H1 (cell line): Measurements from ENCODE around the gene ARFRP1. TPM values are rescaled to one million over a fixed set of nuclear protein-coding genes. Genes with fewer than 3 reads are reported as not detected.

Experiments
- E2F6 ChIP-seq: IDR thresholded peaks from 2 replicates; pipeline ENCODE4 v1.6.1; 2012; ENCODE audit warnings: inconsistent platforms
- MAFK ChIP-seq: IDR thresholded peaks from 2 replicates; pipeline ENCODE4 v1.6.1; 2012; ENCODE audit warnings: low read depth, mild to moderate bottlenecking, improper control_type of control experiment, low read length
- polyA plus RNA-seq, 7 experiments: library from polyadenylated mRNA; depleted of rRNA in 3 of 7; stranded (reverse) in 5 of 7; unstranded in 2 of 7; fragments of >200 nt in 5 of 7; fragments of 200-250 nt in 2 of 7; gene quantifications; 1 replicate in 5 of 7; 2 replicates in 1 of 7; 4 replicates in 1 of 7; pipeline versions ENCODE4 v1.2.1 to v1.2.3, GENCODE V29; 2011 to 2013; ENCODE audit warnings: missing spikeins in 2 of 7, mixed read lengths in 2 of 7
- total RNA-seq: library from RNA; stranded (reverse); fragmentation: NEBNext Ultra II Directional; extraction: Animal tissue kit (Norgen Biotek cat#: 25700); gene quantifications from 2 replicates; pipeline ENCODE4 v1.2.1, GENCODE V29; 2021
- TF ChIP-seq, protein P1 (sequence below): fragments of 300-600 bp; sonication (generic); IDR thresholded peaks from 2 replicates; pipeline ENCODE4 v1.7.1; 2012; ENCODE audit warnings: low read length, moderate library complexity, mild to moderate bottlenecking, inconsistent platforms; ENCODE audit not compliant: insufficient replicate concordance

Gene ARFRP1
- total and polyA plus RNA-seq, 2 of the 8 experiments (the other 6 are each of a cell fraction or from before 2014, with no cell fraction given) = 12.9 to 22.9 TPM

DNA sequence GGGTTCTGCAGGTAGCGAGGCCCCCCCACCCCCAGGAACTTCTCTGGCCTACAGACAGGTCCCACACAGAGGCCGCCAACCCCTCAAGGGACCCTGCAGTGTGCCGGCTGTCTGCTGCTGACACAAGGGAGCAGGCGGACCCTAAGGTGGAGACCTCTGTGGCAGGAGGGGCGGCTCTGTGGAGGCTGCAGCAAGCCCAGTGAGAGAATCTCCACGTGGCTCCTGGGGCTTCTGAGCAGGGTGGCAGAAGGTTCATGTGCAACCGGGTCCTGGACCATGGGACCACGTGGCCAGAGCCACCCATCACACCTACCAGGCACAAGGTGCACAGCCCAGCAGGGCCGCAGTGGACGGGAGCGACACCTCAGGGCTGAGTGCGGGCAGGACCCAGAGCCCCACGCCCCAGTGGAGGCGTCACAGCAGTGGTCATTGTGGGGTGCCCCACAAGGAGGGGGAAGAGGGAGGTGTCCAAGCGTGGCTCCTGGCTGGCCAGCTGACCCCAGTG is 4.3 kb downstream of the ARFRP1 start (continued):
- TF ChIP-seq, protein P1, sequence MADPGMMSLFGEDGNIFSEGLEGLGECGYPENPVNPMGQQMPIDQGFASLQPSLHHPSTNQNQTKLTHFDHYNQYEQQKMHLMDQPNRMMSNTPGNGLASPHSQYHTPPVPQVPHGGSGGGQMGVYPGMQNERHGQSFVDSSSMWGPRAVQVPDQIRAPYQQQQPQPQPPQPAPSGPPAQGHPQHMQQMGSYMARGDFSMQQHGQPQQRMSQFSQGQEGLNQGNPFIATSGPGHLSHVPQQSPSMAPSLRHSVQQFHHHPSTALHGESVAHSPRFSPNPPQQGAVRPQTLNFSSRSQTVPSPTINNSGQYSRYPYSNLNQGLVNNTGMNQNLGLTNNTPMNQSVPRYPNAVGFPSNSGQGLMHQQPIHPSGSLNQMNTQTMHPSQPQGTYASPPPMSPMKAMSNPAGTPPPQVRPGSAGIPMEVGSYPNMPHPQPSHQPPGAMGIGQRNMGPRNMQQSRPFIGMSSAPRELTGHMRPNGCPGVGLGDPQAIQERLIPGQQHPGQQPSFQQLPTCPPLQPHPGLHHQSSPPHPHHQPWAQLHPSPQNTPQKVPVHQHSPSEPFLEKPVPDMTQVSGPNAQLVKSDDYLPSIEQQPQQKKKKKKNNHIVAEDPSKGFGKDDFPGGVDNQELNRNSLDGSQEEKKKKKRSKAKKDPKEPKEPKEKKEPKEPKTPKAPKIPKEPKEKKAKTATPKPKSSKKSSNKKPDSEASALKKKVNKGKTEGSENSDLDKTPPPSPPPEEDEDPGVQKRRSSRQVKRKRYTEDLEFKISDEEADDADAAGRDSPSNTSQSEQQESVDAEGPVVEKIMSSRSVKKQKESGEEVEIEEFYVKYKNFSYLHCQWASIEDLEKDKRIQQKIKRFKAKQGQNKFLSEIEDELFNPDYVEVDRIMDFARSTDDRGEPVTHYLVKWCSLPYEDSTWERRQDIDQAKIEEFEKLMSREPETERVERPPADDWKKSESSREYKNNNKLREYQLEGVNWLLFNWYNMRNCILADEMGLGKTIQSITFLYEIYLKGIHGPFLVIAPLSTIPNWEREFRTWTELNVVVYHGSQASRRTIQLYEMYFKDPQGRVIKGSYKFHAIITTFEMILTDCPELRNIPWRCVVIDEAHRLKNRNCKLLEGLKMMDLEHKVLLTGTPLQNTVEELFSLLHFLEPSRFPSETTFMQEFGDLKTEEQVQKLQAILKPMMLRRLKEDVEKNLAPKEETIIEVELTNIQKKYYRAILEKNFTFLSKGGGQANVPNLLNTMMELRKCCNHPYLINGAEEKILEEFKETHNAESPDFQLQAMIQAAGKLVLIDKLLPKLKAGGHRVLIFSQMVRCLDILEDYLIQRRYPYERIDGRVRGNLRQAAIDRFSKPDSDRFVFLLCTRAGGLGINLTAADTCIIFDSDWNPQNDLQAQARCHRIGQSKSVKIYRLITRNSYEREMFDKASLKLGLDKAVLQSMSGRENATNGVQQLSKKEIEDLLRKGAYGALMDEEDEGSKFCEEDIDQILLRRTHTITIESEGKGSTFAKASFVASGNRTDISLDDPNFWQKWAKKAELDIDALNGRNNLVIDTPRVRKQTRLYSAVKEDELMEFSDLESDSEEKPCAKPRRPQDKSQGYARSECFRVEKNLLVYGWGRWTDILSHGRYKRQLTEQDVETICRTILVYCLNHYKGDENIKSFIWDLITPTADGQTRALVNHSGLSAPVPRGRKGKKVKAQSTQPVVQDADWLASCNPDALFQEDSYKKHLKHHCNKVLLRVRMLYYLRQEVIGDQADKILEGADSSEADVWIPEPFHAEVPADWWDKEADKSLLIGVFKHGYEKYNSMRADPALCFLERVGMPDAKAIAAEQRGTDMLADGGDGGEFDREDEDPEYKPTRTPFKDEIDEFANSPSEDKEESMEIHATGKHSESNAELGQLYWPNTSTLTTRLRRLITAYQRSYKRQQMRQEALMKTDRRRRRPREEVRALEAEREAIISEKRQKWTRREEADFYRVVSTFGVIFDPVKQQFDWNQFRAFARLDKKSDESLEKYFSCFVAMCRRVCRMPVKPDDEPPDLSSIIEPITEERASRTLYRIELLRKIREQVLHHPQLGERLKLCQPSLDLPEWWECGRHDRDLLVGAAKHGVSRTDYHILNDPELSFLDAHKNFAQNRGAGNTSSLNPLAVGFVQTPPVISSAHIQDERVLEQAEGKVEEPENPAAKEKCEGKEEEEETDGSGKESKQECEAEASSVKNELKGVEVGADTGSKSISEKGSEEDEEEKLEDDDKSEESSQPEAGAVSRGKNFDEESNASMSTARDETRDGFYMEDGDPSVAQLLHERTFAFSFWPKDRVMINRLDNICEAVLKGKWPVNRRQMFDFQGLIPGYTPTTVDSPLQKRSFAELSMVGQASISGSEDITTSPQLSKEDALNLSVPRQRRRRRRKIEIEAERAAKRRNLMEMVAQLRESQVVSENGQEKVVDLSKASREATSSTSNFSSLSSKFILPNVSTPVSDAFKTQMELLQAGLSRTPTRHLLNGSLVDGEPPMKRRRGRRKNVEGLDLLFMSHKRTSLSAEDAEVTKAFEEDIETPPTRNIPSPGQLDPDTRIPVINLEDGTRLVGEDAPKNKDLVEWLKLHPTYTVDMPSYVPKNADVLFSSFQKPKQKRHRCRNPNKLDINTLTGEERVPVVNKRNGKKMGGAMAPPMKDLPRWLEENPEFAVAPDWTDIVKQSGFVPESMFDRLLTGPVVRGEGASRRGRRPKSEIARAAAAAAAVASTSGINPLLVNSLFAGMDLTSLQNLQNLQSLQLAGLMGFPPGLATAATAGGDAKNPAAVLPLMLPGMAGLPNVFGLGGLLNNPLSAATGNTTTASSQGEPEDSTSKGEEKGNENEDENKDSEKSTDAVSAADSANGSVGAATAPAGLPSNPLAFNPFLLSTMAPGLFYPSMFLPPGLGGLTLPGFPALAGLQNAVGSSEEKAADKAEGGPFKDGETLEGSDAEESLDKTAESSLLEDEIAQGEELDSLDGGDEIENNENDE = no peak
- no peak for TF ChIP-seq E2F6
- TF ChIP-seq MAFK = no peak
